GM12878 (cell line): ENCODE data around the gene FNIP1.

Source experiments
- HDAC6 ChIP-seq: fragments of 200-600 bp; sonication (generic); IDR thresholded peaks from one replicate; pipeline ENCODE4 v1.8.0; 2017; ENCODE audit warnings: antibody characterized with exemption; ENCODE audit not compliant: unreplicated experiment
- IRF4 ChIP-seq: IDR thresholded peaks from 2 replicates; pipeline ENCODE4 v1.6.1; 2011; ENCODE audit warnings: low read depth, low read length
- NFXL1 ChIP-seq: fragments of 450-650 bp; IDR thresholded peaks from 2 replicates; pipeline ENCODE4 v1.6.1; 2017; ENCODE audit warnings: antibody characterized with exemption, mild to moderate bottlenecking, borderline replicate concordance
- ZNF24 ChIP-seq: fragments of 450-650 bp; IDR thresholded peaks from 2 replicates; pipeline ENCODE4 v1.6.1; 2017; ENCODE audit warnings: antibody characterized with exemption, mild to moderate bottlenecking

GRCh38 chr5:131794586-131794985 is 2.2 kb downstream of the FNIP1 start:
- TF ChIP-seq IRF4 (no peak), ZNF24 (no peak), NFXL1 (no peak), HDAC6 (no peak)
